Left hindlimb (tissue), 1 donor: ENCODE measurements around the gene PRKCQ.

Experiments used
- DNase-seq: peaks from one replicate; pipeline ENCODE4 v3.0.0-alpha.2; 2018

The PRKCQ gene

GRCh38 chr10:6579904-6580278 lies at the start of gene PRKCQ:
TSS of gene PRKCQ (minus strand) at chr10:6580276. CDS start at chr10:6515135, 65,141 bp downstream.
- peak; percentile 59 for DNase-seq

GRCh38 chr10:6625428-6625827 lies 45.4 kb upstream of the PRKCQ start:
- DNase-seq, result no peak

DNA sequence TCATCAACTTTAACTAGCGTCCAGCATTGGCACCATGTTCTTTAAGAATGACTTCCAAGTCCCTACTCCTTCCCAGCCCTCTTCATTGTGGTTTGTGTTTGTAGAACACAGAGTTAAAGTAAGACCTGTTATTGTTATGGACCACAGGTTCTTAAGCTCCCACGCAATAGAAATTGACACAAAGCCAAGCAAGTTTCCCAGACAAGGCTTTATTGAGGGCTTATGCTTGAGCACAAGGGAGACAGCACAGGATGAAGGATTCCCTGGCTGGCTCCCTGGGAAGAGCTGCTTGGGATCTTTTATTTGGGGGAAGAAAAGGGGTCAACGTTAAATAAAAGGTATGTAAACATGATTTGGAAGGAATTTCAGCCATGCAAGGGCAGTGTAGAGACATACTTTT lies 44.3 kb upstream of the PRKCQ start:
- no peak for DNase-seq

DNA sequence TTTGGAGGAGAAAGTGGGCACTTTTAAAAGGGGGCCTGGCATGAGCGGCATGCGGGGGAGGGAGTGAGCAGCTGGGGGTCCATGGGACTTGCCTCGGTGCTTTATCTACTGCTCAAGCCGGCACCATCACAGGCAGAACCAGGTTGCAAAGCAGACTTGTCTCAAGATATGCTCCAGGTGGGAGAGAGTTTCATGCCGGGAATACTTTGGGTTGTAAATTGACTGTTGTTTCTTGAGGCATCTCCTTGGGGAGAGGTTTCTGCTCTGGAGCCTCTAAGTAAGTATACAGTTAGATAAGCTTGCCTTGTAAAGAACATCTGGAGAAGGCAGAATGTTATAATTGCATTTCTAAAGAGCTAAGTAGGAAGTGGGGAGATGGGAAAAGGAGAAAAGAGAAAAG lies 42.8 kb upstream of the PRKCQ start:
- DNase-seq, result no peak

DNA sequence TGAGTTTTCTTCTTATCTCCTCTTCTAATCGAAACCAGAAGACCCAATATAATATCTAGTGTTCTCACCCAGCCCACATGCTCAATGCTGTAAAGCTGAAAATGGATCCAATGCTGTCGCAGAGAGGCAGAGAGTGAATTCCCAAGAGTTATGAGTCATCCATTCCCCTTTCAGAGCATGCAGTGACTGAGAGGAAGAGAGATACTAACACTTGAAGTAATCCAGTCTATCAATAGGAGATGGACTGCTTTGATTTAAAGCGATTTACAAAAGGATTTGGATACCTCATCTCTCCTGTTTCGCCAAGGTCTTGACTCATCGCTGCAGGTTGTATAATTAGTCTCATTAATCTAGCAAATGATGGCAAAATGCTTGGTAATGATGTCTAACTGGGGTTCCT lies 41.5 kb upstream of the PRKCQ start:
- no peak for DNase-seq

DNA sequence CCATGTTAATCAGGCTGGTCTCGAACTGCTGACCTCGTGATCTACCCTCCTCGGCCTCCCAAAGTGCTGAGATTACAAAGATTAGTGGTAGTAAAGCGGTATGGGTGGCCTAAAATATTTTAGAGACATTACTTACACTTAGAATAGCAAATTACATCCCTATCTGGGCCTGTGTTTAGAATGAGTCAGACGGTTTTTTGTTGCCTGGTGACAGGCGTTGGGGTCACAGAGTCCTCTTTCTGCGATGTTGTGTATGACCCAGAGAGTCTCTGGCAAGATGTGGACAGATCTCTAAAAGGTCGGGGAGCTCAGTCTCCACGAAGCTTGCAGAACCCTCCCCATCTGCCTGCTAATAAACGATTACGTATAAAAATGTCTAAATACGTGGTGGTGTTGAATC lies 39.6 kb upstream of the PRKCQ start:
- DNase-seq, result no peak

GRCh38 chr10:6618340-6618739 lies 38.3 kb upstream of the PRKCQ start:
- DNase-seq, result no peak

DNA sequence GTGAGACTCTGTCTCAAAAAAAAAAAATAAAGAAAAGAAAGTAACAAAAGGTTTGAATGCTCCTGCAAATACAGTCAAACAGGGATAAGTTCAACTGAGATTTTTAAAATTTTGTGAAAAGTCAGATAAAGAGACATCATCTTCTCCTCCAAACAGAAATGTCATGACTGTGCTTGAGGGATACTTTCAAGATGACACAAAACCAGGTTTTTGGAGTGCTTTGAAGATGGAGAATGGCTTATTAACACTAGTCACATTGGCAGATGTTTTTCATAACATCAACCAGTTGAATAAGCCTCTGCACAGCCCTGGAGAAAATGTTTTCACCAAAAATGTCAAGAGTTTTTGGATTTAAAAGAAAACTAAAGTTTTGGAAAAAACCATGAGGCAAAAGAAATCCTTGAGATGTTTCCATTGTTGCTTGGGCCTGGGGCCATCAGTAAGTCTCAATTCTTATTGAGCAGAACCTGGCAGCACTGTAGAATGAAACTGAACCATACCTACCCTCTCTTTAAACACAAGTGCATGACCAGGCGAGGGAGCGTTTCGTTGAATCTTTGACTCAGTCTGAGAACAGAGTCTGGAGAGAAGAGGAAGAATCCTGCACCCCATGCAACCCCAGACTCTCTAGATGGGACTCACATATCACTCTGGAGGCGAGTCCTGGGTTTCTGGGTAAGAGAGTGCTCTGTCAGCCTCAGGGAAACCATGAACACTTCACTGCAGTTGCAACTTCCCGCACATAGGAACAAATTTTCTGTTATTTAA lies 37.4 kb upstream of the PRKCQ start:
- DNase-seq, result no peak

GRCh38 chr10:6615971-6616370 lies 35.9 kb upstream of the PRKCQ start:
- no peak for DNase-seq

DNA sequence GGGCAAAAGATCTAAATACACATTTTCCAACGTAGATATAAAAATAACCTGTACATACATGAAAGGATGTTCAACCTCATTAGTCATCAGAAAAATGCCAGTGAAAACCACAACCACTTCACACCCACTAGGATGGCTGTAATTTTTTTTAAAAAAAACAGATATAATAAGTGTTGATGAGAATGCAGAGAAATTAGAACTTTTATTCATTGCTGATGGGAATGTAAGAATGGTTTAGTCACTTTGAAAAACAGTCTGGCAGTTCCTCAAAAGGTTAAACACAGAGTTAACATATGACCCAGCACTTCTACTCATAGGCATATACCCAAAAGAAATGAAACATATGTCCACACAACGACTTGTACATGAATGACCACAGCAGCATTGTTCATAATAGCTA lies 32.3 kb upstream of the PRKCQ start:
- DNase-seq, result no peak

DNA sequence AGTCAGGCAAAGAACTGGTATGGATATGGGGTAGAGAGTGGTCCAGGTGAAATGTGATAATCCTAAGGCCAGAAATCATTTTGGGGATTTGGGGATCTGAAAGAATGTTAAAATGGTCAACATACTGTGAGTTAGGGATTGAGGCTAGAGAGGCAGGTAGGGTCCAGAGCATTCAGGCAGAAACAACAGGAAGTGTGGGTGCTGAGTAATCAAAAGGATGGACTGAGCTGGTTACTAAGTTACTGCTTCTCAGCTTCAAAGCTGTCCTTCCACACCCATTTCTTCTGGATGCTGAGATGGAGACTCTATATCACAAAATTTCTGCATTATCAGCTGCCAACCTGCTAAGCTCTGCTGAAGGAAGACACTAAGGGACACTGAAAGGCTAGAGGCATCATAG lies 30.6 kb upstream of the PRKCQ start:
- DNase-seq, result no peak

DNA sequence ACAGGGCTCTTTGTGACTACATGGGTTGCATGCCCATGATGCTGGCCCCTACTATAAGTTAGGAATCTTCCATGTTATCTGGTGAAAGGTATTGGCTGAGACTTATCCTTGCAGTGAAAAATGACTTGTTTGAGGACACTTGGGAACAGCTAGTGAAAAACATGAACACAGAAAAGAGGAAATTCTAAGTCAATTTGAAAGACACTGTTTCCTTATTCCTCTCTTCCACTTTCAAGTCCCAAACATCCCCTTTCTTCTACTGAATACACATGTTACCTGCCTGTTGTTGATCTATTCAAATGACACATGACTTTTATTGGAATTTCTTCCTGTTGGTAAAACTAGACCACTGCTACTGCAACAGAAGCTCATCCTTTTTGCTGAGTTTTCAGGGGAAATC lies 29.5 kb upstream of the PRKCQ start:
- DNase-seq, result no peak

GRCh38 chr10:6607778-6608177 lies 27.7 kb upstream of the PRKCQ start:
- peak; percentile 39 for DNase-seq

- no peak for DNase-seq
Measured at GRCh38 chr10:6607182-6607581, 27.1 kb upstream of the PRKCQ start.

DNA sequence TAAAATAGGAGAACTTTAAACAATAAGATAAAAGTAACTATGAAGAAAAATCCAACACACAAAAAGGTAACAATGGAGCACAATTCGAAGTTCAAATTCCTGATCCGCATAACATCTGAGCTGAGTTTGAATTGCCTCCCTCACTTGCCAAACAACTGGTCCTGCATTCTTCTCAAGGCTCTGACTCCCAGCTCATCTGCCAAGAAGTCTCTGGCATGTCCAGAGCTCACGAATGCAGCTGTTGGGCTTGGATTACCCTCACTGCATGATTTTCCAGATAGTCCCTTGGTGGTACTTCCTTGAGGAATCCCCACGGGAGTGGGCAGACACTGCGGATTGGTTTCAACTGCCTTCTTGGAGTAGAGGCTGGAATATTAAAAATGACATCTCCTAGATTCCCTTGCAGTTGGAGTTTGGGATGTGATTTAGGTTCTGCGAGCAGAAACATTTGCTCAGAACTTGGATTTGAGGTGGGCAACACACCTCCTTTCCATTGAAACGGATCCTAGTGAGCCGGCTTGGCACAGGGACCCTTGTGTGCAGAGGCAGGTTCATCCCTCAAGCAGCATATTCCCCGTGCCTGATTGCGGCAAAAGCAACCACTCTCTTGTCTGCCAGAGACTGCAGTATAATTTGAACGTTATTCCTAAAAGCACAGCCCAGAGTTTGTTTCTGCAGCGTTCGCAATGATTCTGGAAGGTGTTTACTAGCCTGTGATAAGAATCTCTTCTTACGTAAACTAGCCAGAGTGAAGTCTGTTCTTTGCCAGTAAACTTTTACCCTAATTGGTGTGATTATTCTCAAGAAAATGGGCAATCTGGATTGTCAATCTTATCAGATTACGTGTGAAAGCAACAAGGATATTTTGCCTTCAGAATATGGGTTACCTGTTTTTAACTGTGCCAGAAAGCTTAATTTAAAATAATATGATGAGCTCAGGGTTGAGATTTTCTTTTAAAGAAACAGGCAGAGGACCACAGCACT lies 23.4 kb upstream of the PRKCQ start:
- DNase-seq, result peak; percentile 49

GRCh38 chr10:6602700-6603084 lies 22.6 kb upstream of the PRKCQ start:
- DNase-seq, result no peak

DNA sequence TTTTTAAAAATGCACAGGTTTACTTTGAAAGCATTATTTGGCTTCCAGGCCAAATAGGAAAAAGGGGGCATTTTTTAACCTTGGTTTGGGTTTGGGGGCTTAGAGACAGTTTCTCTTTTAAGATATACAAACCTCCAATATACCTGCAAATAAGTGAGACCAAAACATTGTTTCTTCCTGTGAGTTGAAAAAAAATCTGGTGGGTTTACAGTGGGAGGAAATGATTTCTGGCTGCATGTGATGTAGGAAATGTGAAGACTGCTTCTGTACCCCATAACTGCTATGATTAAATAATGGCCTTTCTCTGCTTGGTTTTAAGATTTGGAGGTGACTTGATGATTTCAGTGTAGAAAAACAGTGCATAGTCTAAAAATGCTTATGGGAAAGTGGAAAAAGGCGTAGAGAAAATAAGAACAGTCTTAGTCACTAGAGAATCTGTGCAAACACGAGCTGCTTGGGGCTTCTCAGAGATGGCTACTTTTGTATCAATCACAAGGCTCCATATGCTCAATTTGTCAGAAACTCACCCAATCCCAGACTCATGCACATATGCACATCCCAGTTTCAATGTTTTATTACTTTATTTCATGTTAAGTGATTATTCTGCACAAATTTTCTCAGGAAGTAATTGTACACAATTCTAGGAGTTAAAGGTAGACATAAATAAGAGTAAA lies 22.1 kb upstream of the PRKCQ start:
- no peak for DNase-seq

DNA sequence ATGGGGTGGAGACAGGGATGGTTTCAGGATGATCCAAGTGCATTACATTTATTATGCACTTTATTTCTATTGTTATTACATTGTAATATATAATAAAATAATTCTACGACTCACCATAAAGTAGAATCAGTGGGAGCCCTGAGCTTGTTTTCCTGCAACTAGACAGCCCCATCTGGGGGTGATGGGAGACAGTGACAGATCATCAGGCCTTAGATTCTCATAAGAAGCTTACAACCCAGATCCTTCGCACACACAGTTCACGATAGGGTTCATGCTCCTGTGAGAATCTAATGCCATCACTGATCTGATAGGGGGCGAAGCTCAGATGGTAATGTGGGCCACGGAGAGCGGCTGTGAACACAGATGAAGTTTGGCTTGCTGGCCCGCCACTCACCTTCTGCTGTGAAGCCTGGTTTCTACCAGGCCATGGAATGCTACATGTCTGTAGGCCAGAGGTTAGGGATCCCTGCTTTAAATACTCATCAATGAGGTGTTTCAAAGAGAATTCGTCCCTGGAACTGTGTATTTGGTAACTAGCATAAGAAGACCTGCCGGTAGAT lies 21.2 kb upstream of the PRKCQ start:
- DNase-seq, result no peak

DNA sequence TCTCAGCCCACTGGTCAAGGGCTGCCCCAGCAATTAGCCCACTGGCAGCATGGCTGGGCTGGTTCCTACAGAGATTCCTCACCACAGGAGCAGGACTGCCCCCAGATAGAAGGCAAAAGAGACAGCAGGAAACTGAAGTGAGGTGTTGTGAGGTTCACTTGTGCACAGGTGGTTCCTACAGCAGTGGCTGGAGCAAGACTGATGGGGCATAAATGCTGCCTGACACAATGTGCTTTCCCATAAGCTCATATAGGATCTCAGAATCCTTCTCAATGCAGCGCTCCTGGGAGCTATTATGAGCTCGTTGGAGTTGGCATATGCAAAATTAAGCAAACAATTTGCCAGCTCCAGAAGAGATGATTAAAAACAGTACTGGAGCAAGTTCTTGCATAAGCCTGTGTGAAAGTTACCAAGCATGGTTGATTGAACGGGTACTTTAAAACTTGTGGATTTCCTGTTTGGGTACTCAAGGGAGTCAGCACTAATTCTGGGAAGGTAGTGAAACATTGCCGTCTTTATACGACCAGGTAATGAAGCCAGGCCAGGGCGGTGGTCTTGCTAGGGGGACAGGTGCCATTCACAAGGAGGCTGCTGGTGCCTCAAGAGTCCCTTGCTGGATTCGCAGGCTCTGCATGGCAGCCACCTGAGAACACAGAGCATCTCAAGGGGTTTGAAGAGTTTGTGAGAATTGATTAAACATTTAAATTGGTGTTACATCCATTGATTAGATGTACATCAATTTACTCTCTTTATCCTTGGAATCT lies 20.3 kb upstream of the PRKCQ start:
- no peak for DNase-seq

GRCh38 chr10:6598679-6599078 lies 18.6 kb upstream of the PRKCQ start:
- DNase-seq, result no peak

GRCh38 chr10:6597478-6597877 lies 17.4 kb upstream of the PRKCQ start:
- DNase-seq, result no peak

DNA sequence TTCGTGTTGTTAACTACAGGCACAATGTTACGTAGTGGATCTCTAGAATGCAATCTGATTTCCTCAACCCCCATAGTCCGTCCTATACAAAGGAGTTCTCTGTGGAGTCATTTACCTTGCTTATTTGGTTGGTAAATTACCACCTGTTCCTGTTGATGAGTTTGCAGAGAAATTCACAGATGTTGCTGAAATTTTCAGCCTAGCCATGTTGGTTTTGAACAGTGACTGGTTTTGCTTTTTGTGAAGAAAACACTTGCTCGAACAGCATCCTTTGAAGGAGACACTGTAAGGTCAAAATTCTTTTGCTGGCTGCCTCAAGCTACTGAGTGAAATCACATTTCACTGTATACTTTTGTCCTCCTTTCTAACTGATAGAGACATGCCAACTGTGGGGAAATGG lies 15.4 kb upstream of the PRKCQ start:
- no peak for DNase-seq
